ENCODE measurements around the gene EIF3I. TPM values are rescaled to one million over a fixed set of nuclear protein-coding genes. Genes with fewer than 3 reads are reported as not detected.

The EIF3I gene
- total RNA-seq (2014; rRNA removed; shearing (Covaris generic)) = 451 and 486 TPM in 2 replicates

- DNase-seq (ENCODE audit: low spot score) = peak; percentile 96
- in situ Hi-C loops (cut with HindIII; ENCODE audit: low sequenced_read_pairs) = no loop called here
Measured at GRCh38 chr1:32221980-32222755, at the start of gene EIF3I, which contains the start of gene TMEM234. EIF3I (plus strand) TSS chr1:32222407; CDS start chr1:32222442, 35 bp downstream. TMEM234 (minus strand) TSS chr1:32222353; CDS start chr1:32222322, 31 bp downstream.

GRCh38 chr1:32172621-32173245 is 49.5 kb upstream of the EIF3I start:
- in situ Hi-C loops (cut with HindIII; ENCODE audit: low sequenced_read_pairs) = no loop called here
- DNase-seq (ENCODE audit: low spot score) = no peak

GRCh38 chr1:32178380-32179192 is 43.6 kb upstream of the EIF3I start:
- no peak for DNase-seq (ENCODE audit: low spot score)
- in situ Hi-C loops (cut with HindIII; ENCODE audit: low sequenced_read_pairs) = no loop called here

- in situ Hi-C loops (cut with HindIII; ENCODE audit: low sequenced_read_pairs) = no loop called here
- no peak for DNase-seq (ENCODE audit: low spot score)
Measured at GRCh38 chr1:32179193-32179442, 43.1 kb upstream of the EIF3I start.

- in situ Hi-C loops (cut with HindIII; ENCODE audit: low sequenced_read_pairs) = no loop called here
- DNase-seq (ENCODE audit: low spot score) = peak; percentile 90
Measured at GRCh38 chr1:32179443-32180185, 42.6 kb upstream of the EIF3I start, which contains the start of gene TXLNA. TXLNA (plus strand) TSS chr1:32179675; CDS start chr1:32180346, 671 bp downstream.

GRCh38 chr1:32180186-32181060 is 41.8 kb upstream of the EIF3I start:
- in situ Hi-C loops (cut with HindIII; ENCODE audit: low sequenced_read_pairs) = no loop called here
- DNase-seq (ENCODE audit: low spot score) = peak; percentile 38

GRCh38 chr1:32181065-32181464 is 41.1 kb upstream of the EIF3I start:
- in situ Hi-C loops (cut with HindIII; ENCODE audit: low sequenced_read_pairs) = no loop called here
- DNase-seq (ENCODE audit: low spot score) = no peak

GRCh38 chr1:32181563-32181962 is 40.6 kb upstream of the EIF3I start:
- in situ Hi-C loops (cut with HindIII; ENCODE audit: low sequenced_read_pairs) = no loop called here

GRCh38 chr1:32182060-32182459 is 40.1 kb upstream of the EIF3I start:
- in situ Hi-C loops (cut with HindIII; ENCODE audit: low sequenced_read_pairs) = no loop called here
- DNase-seq (ENCODE audit: low spot score) = no peak

More at GRCh38 chr1:32181563-32181962, 40.6 kb upstream of the EIF3I start:
- DNase-seq (ENCODE audit: low spot score) = no peak

- in situ Hi-C loops (cut with HindIII; ENCODE audit: low sequenced_read_pairs) = no loop called here
- DNase-seq (ENCODE audit: low spot score) = no peak
Measured at GRCh38 chr1:32184650-32185049, 37.6 kb upstream of the EIF3I start.

- in situ Hi-C loops (cut with HindIII; ENCODE audit: low sequenced_read_pairs) = no loop called here
- DNase-seq (ENCODE audit: low spot score) = no peak
Measured at GRCh38 chr1:32186077-32186476, 36.1 kb upstream of the EIF3I start.

- in situ Hi-C loops (cut with HindIII; ENCODE audit: low sequenced_read_pairs) = no loop called here
- DNase-seq (ENCODE audit: low spot score) = no peak
Measured at GRCh38 chr1:32186491-32186890, 35.7 kb upstream of the EIF3I start.

- no peak for DNase-seq (ENCODE audit: low spot score)
- in situ Hi-C loops (cut with HindIII; ENCODE audit: low sequenced_read_pairs) = no loop called here
Measured at GRCh38 chr1:32187850-32188249, 34.4 kb upstream of the EIF3I start.

GRCh38 chr1:32192220-32192948 is 29.8 kb upstream of the EIF3I start:
- DNase-seq (ENCODE audit: low spot score) = no peak
- in situ Hi-C loops (cut with HindIII; ENCODE audit: low sequenced_read_pairs) = no loop called here

GRCh38 chr1:32194984-32195383 is 27.2 kb upstream of the EIF3I start:
- no peak for DNase-seq (ENCODE audit: low spot score)
- in situ Hi-C loops (cut with HindIII; ENCODE audit: low sequenced_read_pairs) = no loop called here

- DNase-seq (ENCODE audit: low spot score) = no peak
- in situ Hi-C loops (cut with HindIII; ENCODE audit: low sequenced_read_pairs) = no loop called here
Measured at GRCh38 chr1:32195531-32195930, 26.7 kb upstream of the EIF3I start.

- no peak for DNase-seq (ENCODE audit: low spot score)
- in situ Hi-C loops (cut with HindIII; ENCODE audit: low sequenced_read_pairs) = no loop called here
Measured at GRCh38 chr1:32195972-32196823, 26.0 kb upstream of the EIF3I start.

All from G401 (cell line).